Lower leg skin (tissue), 4 donors: ENCODE measurements around the gene ZBTB7C. TPM values are rescaled to one million over a fixed set of nuclear protein-coding genes. Genes with fewer than 3 reads are reported as not detected.

Experiments used
- DNase-seq, 2 donors: peaks; one replicate each; pipeline ENCODE4 v3.0.0-alpha.2; 2019; ENCODE audit warnings: low spot score in 2 of 2
- H3K4me3 ChIP-seq: fragments of 200-600 bp; sonication (generic); 2 replicates; pipeline ENCODE4 v1.5.1; 2017; ENCODE audit warnings: mild to moderate bottlenecking, low read depth; ENCODE audit not compliant: poor library complexity, severe bottlenecking
- POLR2A ChIP-seq, 2 donors: fragments of 450-650 bp; IDR thresholded peaks; one replicate each; pipeline ENCODE4 v1.6.1; 2016 to 2017; ENCODE audit warnings: antibody characterized with exemption in 2 of 2, mild to moderate bottlenecking in 1 of 2, moderate library complexity in 1 of 2
- WGBS, 2 donors: methylation state at CpG; one replicate each; pipeline ENCODE4 v1.1.5; 2018; 5-methylcytosine and 5-hydroxymethylcytosine counted together
- intact Hi-C: fragments of 100-400 bp; cut with DNase I; formaldehyde crosslinking; loops from one replicate; pipeline ENCODE4 v1.15.0; 2023; ENCODE audit warnings: low total_unique reads
- total RNA-seq, 4 donors: library from RNA; depleted of rRNA; stranded (reverse); fragments of >200 nt; gene quantifications; one replicate each; pipeline ENCODE4 v1.1.0, GENCODE V29; 2016
- TF ChIP-seq, protein P1 (sequence below), 3 donors: fragments of 450-650 bp; IDR thresholded peaks; one replicate each; pipeline ENCODE4 v1.5.1; 2016; ENCODE audit warnings: antibody characterized with exemption in 3 of 3, mild to moderate bottlenecking in 3 of 3, moderate library complexity in 2 of 3

The ZBTB7C gene
- total RNA-seq, 4 donors from 2014 or later = 44.2 to 59.7 (median 50.7) TPM

DNA sequence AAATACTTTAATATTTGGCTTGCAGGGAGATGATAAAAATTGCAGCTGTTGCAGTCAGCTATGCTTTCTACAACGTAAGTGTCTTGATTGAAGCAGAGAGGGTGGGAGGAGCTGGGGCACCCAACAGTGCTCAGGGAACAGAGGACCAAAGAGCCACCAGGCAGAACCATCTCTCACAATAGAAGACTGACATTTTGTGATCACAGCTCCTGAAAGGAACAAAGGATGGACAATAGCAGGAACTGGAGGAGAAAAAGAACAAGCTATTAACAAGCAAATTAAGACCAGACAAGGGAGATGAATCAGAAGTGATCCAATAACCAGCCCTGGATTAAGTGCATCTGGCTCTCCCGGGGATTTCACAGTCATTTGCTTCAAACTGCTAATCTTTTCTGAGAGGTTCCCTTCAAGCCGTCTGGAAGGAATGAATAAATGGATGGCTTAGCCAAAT, 413.1 kb downstream of the ZBTB7C start:
- no peak overlapping the region for H3K4me3 ChIP-seq
- WGBS, 2 donors = 33 to 38% methylated on average over 3 of the region's 3 CpGs
- DNase-seq = no peak
- no peak for TF ChIP-seq POLR2A (IDR thresholded peaks at IDR 0.05)
- TF ChIP-seq, protein P1, sequence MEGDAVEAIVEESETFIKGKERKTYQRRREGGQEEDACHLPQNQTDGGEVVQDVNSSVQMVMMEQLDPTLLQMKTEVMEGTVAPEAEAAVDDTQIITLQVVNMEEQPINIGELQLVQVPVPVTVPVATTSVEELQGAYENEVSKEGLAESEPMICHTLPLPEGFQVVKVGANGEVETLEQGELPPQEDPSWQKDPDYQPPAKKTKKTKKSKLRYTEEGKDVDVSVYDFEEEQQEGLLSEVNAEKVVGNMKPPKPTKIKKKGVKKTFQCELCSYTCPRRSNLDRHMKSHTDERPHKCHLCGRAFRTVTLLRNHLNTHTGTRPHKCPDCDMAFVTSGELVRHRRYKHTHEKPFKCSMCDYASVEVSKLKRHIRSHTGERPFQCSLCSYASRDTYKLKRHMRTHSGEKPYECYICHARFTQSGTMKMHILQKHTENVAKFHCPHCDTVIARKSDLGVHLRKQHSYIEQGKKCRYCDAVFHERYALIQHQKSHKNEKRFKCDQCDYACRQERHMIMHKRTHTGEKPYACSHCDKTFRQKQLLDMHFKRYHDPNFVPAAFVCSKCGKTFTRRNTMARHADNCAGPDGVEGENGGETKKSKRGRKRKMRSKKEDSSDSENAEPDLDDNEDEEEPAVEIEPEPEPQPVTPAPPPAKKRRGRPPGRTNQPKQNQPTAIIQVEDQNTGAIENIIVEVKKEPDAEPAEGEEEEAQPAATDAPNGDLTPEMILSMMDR (IDR thresholded peaks at IDR 0.05) = no peak
- intact Hi-C loops = no loop called here

DNA sequence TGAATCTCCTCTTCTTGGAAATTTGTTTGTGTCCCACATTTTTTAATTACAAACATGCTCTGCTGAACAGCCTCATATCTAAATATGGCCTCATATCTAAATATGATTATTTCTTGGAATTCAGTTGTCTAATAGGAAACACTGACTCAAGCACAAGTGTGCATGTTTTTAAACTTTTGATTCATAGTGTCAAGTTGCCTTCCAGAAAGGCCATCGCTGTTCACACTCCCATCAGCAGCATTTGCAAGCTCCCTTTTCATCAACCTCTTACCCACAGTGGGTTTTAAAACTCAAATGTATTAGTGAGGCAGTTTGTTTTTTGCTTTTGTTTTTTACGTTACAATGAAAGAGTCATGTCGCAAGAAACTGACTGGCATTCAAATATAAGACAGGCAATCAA, 413.5 kb downstream of the ZBTB7C start:
- no peak overlapping the region for H3K4me3 ChIP-seq
- 51 to 58% methylated on average over 3 of the region's 3 CpGs for WGBS, 2 donors
- no peak for TF ChIP-seq POLR2A (IDR thresholded peaks at IDR 0.05)
- TF ChIP-seq, protein P1 (IDR thresholded peaks at IDR 0.05) = no peak
- no peak for DNase-seq
- intact Hi-C loops = no loop called here

DNA sequence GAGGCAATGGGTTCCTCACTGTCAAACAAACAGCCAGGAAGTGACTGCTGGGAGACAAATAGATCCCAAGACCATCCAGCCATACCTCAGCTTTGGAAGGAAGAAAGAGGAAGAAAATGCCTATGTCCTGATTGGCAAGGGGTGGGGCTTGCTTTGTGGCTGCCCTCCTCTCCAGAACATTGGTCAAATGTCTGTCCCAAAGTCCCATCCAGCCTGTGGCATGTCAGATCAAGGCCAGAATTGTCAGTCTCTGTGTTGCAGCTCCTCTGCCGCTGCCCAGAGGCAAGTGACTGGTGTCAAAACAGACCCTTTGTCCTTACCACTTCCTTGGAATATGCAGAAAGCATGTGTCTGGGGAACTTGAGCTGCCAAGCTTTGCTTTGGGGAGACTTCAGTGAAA, 415.8 kb downstream of the ZBTB7C start:
- TF ChIP-seq, protein P1 (IDR thresholded peaks at IDR 0.05) = no peak
- no peak for TF ChIP-seq POLR2A (IDR thresholded peaks at IDR 0.05)
- intact Hi-C loops = no loop called here
- no peak overlapping the region for H3K4me3 ChIP-seq
- 88 to 100% methylated on average over 1 of the region's 1 CpG for WGBS, 2 donors
- no peak for DNase-seq

DNA sequence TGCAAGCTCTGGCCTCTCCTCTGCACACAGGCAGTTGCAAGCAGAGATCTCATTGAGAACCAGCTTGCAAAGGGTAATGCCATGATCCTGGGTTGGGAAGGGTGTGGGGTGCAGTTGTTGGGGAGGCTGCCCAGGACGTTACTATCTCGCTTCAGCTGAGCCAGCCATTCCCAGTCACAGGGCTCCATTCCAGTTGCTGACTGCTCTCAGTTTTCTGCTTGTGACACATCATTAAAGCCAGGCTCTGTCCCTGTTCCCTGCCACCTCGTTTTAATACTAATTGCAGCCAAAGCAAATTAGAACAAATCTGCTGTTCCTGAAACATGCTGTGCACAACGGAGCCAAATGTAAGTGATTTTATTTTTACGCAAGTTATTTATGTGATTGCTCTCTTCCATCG, 416.2 kb downstream of the ZBTB7C start:
- TF ChIP-seq POLR2A (IDR thresholded peaks at IDR 0.05) = no peak
- TF ChIP-seq, protein P1 (IDR thresholded peaks at IDR 0.05) = no peak
- WGBS, 2 donors = 52 to 64% methylated on average over 6 of the region's 6 CpGs
- H3K4me3 ChIP-seq = no peak overlapping the region
- intact Hi-C loops = no loop called here
- no peak for DNase-seq

DNA sequence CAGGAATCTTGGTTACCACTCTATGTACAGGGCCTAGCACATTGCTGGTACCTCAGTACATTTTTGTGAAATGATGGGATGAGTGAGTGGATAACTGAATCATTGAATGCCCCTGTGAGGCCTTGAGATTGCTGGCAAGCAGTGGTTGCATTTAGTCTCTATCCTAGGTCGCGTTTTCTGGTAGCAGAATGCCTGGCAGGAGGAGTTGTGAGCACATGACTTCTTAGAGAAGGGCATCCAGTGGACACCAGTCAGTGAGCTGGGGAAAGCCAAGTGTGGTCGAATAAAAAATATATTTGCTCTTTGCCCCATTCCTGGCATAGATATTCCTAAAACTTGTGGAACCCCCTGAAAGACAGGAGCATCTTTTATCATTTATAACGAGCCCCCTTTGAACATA, 416.9 kb downstream of the ZBTB7C start:
- H3K4me3 ChIP-seq = no peak overlapping the region
- 81 to 86% methylated on average over 4 of the region's 4 CpGs for WGBS, 2 donors
- no peak for TF ChIP-seq POLR2A (IDR thresholded peaks at IDR 0.05)
- TF ChIP-seq, protein P1 (IDR thresholded peaks at IDR 0.05) = no peak
- no peak for DNase-seq
- intact Hi-C loops = no loop called here

DNA sequence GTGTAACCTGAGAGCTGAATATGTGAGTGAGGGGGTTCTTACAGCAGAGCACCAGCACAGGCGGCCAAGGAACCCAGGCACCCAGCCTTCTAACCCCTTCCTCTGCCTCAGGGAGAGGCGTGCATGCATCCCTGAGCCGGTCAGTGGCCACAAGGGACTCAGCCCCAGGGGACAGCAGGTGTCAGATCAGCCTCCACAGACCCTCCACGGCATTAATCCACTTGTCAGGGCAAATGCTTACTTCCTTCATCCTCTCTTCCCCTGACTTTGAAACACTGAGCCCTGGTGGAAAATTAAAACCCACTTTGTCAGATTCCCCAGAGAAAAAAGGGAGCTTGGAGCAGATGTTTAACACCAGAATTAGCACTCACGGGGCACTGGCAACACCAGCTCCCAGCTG, 418.2 kb downstream of the ZBTB7C start:
- WGBS, 2 donors = 72 to 85% methylated on average over 5 of the region's 5 CpGs
- intact Hi-C loops = no loop called here

More for the DNA sequence above, 418.2 kb downstream of the ZBTB7C start:
- no peak for DNase-seq
- no peak overlapping the region for H3K4me3 ChIP-seq
- no peak for TF ChIP-seq POLR2A (IDR thresholded peaks at IDR 0.05)
- TF ChIP-seq, protein P1 (IDR thresholded peaks at IDR 0.05) = no peak
